ENCODE measurements around the gene ETV3L.

Gene ETV3L

DNA sequence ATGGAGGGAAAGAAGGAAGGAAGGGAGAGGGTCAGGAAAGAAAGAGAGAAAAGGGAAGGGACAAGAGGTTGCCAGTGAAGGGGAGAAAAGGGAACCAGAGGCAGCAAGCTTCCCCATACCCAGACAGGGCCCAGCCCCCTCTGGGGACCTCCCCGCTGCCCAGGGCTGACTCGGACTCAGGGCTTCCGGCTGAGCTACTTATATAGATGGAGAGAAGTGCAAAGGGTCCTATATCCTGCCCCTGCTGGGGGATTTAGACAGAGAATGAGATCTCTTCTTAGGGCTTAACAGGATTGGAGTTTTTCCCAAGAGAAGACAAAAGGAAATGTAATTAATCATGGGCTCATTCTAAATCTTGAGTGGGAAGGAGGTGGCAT is at the start of gene ETV3L:
Gene ETV3L (minus strand): TSS at position 176 of the 377 bp plus-strand sequence. CDS start 285 bp downstream, outside the sequence.
- DNase-seq: peak; percentile 44

DNA sequence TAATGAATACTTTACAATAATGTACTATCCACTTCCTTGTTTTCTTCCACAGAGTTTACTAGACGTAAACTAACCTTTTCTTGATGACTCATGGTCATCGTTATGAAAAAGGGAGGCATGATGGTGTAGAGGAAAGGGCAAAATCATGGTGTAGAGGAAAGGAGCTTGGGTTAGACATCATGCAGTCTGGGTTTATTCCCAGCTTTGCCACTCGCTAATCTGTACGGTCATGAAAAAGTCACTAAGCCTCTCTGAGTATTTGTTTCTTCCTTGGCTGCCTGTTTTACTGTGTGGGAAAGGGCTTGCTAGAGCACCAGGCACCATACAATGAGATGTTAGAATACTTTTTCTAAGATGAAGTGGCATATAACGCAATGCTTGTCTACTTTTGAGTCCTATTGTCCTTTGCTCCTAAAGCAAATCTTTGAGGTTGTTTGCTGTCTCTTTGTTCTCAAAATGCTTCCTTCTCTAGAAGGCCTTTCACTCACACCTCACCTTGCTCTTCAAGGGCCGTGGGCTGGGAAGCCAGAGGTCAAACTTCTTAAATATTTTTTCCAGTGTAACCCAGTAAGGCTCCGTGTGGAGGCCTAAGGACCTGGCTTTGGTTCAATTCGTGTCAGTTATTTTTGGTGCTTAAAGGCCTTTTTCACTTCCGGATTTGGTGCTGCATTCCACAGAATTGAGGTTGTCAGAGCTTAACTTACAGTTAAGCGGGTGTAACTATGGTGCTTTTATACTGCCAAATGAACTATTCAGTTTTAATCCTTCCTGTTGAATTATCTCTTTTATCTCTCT is 48.5 kb upstream of the ETV3L start:
- DNase-seq: no peak

DNA sequence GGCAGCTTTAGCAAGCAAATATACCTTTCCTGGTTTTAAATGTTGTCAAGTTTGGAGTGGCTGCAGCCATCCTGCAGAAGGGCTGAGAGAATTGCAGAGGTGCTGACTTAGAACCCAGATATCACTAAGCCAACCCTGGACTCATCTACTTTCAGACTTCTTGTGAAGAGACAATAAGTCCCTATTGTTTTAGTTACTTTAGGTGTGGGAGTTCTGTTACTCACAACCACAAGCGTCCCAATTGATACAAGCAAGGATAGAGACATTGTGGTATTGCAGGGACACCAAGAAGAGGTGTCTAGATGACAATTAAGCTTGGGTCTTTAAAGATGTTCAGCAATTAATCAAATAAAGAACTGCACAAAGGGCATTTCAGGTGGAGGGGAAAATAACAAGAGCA is 47.4 kb upstream of the ETV3L start:
- DNase-seq: no peak

DNA sequence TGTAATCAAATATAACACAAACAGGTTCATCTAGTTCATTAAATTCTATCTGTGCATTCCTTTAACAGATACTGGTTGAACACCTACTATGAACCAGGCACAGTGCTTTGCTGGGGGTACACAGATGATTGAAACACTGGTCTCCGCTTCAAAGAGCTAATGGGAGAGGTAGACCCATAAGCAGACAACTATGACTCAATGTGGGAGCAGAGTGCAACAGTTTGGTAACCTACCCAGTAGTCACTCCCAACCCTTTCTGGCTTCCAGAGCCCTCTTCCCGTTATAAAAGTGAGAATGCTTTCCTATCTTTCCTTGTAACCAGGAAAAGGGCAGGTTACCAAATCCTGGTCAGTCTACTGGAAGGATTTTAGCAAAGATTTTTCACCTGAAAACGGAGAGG is 46.6 kb upstream of the ETV3L start:
- DNase-seq: no peak

DNA sequence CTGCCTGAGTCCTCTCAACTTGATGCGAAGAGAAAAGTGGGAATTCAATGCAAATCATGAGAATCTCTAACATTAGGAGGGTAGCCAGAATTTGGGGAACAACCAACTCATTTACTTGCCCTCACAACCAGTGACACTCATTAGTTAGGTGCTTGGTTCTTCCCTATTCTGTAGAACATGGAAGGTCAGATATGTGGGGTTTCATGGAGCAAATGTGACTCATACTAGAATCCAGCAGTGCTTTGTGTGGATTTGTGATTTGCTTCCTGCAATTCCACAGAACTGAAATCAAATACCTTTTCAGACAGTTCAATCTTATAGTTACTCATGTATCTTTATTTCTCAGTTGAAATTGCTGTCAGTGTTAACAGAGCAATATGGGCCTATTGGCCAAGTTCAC is 45.5 kb upstream of the ETV3L start:
- no peak for DNase-seq

DNA sequence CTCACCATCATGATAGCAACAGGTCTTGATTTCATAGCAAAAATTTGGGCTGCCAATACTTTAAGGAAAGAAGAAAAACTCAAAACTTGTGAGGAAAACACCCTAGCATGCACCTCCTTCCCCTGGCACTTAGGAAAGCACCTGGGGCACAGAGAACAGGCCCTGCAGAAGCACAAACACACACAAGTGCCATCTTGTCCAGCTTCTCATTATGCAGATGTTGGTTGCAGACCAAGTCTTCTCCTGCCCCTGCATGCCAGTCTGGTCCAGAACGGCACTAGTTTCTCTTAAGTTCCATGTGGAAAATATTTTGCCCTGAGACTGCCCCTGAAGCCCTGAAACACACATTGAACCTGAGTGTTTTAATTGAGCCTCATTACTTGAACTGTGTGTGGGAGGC is 44.9 kb upstream of the ETV3L start:
- DNase-seq: no peak

DNA sequence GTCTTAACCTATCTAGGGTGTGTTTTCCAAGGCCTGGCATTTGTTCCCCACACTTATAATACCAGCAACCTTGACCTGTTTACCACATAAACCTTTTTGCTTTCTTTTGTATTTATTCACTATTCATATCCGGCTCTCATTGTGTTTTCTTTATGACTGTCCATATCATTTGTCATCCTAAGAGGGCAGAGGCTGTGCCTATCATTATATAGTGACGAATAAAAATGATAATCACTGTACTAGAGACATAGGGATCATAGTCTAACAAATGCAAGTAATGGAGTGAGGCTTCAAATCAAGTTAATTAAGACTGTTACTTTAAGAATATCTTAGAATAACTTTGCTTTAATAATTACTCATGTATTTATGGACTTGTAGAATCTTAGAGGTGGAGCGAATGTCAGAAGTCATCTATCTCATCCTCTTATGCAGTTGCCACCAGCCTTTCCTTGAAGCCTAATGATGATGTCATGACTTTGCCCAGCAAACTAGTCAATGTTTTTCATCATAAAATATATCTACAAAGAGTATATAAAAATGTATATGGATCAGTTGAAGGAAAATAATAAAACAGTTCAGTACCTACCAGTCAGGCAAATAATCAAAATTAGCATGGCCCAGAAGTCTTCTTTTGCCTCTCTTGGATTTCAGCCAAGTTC is 43.3 kb upstream of the ETV3L start:
- no peak for DNase-seq

DNA sequence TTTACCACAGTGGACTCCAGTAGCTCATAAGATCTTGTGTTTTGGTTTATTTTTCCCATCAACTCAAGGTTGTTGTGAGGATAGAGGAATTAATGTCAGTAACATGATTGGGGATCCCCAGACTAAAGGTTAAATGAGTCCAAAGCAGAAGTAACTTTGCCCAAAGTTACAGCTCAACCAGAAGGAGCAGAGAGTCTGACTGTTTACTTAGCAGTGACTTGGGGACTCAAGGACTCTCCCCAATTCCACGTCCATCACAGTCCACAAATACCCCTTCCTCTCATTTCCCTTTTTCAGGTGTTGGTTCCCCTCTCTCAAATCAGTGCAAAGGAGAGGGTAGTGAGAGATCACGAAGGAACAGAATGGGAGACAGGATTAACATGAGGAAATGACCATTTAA is 42.6 kb upstream of the ETV3L start:
- no peak for DNase-seq

DNA sequence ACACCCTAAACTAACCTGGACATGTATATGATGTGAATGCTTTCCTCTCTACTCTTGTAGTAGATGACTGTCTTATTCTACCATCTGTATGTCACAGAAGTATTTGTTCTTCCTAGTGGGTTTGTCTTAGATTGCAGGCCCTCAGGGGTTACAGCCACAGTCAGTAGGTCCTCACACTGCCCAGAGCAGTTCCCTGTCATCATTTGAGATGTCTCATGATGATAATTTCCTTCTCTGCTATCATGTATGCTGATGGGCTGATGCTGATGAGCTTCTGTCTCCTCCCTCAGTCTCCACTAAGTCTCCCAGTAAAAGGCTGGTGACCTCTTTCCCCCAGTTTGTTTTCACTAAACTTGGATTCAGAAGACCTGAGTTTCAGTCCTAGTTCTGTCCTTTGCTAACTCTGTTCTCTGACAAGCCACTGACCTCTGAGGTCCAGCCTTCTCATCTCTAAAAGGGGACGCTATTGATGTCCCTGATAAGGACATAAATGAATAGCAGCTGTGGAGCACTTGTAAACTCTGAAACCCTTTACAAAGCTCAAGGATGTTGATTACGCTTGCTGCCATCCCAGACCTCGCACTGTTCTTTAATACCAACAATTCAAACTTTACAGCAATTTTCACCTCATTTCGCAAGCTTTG is 41.7 kb upstream of the ETV3L start:
- no peak for DNase-seq

DNA sequence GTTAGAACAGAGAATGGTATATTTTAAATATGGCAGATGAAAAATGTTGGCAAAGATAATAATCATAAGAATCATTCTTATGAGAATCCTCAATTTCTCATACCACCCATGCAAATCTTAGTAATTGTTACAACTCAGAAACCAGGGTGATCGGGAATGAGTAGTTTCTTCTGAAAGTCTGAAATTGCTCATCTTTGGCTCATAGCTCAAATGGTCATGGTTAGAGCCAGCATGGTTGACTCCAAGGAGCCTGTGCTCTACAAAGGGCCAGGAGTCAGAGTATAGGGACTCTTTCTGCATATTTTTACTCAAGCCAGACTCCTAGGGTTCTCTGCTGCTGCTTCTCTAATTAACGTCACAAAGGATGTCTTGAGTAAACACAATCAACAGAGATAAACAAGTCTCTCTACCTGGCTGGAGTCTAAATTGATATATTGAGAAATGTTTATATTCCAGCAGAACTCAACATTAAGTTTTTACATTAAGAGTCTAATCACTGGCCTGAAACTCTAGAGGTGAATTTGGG is 40.5 kb upstream of the ETV3L start:
- DNase-seq: no peak

DNA sequence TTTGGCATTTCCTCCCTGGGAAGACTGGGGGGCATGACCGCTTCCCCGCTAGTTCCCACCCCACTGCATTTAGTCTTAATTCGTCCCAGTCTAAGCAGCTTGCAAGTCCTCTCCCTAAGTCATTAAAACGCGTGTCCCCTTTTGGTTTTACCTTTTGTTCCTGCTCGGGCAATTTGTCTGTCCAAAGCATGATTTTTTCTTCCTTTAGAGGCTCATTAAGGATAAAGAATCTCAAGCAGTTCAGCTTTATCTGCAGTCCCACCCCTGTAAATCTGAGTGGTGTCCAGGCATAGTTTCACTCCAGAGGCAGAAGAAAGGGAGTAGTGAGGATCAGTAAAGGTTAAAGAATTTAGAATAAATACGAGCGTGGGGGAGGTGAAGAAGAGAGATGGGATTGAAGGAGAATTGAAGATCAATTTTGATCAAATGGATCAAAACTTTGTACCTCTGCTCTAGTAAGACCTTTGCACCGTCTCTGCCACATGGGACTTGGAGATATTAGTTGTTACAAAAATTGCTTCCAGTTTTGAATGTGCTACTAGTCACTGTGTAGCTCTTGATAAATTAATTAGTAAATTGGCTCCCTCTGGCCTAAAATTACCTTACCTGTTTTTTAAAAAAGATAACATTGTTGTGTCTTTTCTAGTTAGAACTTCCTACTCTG is 39.6 kb upstream of the ETV3L start:
- DNase-seq: no peak

DNA sequence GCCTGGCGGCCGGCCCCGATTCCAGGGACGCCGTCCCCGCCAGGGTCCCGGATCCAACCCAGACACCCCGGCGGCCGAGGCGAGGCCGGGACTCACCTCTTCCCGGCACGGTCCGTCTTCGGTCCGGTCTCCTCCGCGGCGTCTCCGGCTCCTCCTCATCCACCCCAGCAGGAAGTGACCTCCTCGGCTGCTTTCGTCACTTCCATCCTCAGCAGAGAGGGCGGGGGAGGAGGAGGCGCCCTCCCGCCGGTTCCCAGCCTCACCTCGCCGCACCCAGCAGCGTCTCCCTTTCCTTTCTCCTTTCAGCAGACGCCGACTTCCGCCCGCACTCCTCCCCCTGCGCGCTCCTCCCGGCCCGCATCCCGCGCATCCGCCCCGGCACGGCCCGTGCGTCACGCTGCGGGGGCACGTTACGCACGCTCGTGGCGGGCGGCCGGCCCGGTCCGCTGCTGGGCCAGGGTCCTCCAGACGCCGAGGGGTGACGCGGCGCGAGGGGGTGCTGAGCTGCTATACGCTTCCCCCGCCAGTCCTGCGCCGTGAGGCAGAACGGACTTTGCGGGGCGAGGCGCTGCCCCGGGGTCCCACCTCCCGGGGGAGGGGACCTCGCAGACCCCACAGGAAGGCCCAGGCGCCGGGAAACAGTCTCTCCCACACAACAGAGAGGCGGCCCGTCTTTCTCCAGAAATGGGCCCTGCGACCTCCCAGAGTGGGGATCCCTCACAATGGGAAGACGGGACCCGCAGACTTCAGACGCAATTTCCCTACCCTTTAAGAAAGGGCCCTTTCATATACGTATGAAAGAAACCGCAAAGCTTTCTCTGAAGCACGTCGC is 38.8 kb upstream of the ETV3L start, which contains the start of gene ETV3:
Gene ETV3 (minus strand): TSS at position 176 of the 832 bp plus-strand sequence. CDS start 2,043 bp downstream, outside the sequence.
- DNase-seq: peak; percentile 91

DNA sequence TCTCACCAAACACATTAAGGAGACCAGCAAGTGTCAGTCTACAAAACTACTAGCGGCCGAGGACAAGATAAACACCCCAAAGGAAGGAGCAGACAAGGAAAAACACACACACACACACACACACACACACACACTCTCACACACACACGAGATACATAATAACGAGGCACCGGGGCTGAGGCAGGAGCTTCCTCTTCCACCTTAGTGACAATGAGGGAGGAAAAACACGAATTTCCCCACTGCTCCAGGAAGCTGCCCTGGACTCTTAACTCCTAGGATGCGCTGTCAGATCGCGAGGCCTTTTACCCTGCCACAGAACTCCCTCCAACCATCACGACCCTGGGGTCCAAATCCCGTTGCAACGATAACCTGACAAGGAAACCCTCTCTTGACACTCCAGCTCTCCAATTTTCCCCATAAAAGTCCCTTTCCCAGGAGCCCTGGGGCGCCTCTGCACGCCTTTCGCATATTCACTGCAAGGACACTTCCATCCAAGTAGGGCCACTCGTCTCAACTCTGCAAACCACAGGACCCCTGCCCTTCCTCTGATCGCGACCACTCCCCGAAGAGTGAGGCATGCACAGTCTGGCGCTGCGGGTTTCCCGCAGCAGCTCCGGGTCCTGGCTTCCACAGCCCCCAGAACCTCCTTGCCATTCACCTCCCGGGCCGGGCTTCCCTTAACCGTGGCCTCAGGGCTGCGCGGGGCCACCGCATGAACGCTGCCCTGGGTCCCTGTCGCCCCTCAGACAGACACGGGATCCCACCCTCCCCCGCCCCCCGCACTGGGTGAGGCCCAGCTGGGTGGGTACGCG is 38.0 kb upstream of the ETV3L start:
- DNase-seq: no peak

DNA sequence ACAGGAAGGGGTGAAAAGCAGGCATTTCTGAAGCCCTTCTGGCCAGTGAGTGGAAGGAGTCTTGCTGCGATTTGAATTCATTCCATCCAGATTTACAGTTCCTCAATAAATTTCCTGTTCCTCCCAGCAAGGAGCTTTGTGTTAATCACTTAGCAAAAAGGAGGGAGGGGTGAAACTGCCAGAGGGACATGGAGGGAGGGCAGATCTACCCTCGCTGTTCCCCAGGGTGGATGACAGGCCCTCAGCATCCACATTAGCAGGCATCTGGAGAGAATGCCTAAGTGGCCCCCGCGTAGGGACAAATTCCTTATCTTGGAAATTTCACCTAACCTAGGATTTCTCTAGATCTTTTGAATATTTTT is 37.4 kb upstream of the ETV3L start:
- DNase-seq: no peak

DNA sequence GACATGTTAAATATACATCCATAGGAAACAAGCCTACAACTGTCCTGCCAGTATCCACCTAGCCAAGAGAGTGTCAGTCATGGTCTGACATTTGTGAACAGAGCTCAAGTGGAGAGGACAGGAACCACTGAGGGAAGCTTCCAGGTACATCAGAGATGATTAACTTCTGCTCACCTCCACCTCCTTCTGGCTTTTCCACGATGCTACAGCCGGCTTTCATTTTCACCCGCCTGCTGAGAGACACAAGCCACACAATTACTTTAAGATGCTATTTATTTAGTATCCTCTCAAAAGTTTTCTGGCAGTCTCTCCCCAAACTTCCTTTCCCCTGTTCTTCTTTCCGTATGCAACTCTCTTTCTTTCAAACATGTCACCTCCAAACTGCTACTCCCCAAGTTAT is 36.5 kb upstream of the ETV3L start:
- no peak for DNase-seq

DNA sequence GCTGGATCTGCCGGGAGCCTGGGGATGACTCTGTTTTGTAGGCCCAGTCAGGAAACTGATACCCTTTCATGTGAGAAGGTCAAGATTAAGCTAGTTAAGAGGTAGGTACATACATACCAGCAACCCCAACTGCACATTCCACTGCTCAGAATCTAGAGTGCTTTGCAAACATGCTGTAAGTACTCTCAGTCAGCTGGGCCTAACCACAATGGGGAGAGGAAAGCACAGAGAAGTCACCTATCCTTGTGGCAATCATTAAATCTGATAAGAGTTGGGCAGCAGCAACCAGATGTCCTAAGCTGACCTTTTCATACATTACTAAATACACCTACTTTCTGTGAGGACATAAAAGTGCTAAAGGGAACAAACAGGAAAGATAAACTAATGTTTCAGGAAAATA is 36.0 kb upstream of the ETV3L start:
- DNase-seq: no peak

DNA sequence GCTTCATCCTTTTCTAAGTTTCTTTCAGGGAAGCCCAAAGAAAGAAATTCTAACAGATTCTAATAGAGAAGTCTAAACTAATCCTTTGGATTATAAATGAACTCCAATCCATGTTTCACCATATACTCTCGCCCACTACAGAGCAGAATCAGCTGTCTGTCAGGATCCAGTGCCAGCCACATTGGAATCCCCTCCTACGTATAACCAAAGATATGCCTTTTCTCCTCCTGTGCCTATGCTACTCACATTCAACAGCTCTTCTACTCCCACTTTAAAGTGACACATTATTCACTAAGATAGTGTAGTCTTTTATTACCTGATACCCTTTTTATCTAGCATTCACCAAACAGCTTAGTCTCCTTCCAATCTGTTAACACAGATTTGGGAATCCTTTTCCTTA is 35.5 kb upstream of the ETV3L start:
- DNase-seq: no peak

DNA sequence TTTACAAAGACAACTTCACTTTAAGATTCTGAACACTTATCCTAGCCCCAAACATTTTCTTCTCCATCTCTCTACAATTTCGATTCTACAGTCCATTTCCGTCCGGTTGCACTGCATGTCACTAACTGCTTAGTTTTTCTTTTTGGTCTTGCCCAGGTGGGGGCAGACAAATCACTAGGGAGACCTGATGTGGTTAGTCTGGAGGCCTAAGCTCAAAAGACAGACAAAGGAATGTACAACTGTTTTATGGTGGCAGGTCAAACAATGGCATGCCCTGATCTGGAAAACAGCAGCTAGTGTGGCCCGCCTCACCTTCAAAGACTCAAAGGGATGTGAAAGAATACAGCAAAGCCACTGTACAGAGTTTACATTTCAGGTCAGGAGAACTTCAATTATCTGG is 34.8 kb upstream of the ETV3L start:
- no peak for DNase-seq

DNA sequence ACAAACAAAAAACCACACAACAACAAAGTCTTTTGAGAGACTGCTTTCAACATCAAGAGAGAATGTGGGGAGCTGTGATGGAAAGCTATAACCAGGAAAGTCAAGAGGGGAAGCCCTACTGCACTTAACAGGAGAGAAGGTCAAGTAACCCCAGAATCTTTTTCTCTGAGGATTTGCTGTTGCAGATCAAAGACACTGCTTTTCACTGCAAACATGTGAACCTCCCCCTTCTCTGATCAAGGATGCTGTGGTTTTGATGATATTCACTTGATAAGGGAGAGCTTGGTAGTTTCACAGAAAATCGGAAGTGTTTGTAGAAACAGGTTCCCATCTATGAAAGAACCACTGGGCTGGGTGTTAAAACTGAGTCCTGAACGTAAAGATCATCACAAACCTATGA is 33.8 kb upstream of the ETV3L start:
- peak; percentile 24 for DNase-seq

DNA sequence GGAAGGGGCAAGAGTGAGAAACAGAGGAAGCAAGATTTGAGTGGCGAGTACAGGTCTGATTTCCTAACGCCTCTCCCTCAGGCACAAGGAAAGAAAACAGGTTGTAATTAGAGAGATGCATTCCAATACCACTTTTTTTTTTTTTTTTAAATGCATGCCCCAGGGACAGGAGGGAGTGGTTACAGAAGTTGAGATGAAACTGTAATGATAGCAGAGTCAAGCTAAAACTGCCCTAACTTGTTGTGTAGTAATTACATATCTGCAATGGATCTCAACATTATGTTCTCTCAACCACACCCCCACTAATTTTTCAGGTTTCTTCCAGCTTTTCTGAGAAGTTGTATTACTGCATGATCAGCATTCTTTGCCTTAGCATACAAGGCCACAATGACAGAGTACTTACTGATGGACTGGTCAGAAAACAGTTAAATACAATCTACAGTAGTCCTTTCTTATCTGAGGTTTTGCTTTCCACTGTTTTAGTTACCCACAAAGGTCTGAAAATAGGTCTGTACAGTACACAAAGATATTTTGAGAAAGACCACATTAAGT is 33.1 kb upstream of the ETV3L start:
- no peak for DNase-seq

DNA sequence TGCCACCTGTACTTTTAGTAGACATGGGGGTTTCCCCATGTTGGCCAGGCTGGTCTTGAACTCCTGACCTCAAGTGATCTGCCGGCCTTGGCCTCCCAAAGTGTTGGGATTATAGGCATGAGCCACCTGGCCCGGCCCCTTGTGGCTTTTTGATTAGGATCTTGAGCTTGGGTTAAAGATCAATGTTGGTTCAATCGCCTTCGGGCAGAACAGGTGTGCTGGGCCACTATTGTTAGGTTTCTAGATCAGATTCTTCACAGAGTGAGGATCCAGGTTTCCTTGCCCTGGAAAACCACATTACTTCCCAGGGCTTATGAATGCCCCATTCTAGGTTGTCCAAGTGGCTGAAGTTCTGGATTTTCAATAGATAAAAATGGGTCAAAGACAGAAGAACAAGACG is 32.5 kb upstream of the ETV3L start:
- no peak for DNase-seq
